ENCODE measurements around the gene ACIN1.

- no peak for TF ChIP-seq POLR2A (IDR thresholded peaks at IDR 0.05)
- TF ChIP-seq CTCF (IDR thresholded peaks at IDR 0.05) = no peak
Measured at GRCh38 chr14:23085458-23085857, 9.5 kb downstream of the ACIN1 start.

All from testis (tissue), 2 donors.